Pancreas (tissue), 10 donors: ENCODE measurements around the gene DCLK2. TPM values are rescaled to one million over a fixed set of nuclear protein-coding genes. Genes with fewer than 3 reads are reported as not detected.

Experiments used
- ATAC-seq, 4 donors: fragments of 200-7000 bp; cut with Tn5 transposase; one replicate each; pipeline versions ENCODE4 v1.8.0 to v1.9.1; 2020; ENCODE audit warnings: mild to moderate bottlenecking in 4 of 4, moderate library complexity in 4 of 4
- DNase-seq, 6 donors: peaks; one replicate each; pipeline ENCODE4 v3.0.0-alpha.2; 2020
- FAIRE-seq: peaks from 2 replicates; lab custom pipeline; 2012; peaks lifted over from hg19 to GRCh38; lab: Jason Lieb, UNC
- H3K27ac ChIP-seq, 4 donors: fragments of 200-600 bp; sonication (generic); 1 replicate in 3 of 4; 2 replicates in 1 of 4; pipeline versions ENCODE4 v1.5.0 to v1.8.0; 2020
- H3K27me3 ChIP-seq, 4 donors: fragments of 200-600 bp; one replicate each; pipeline ENCODE4 v1.8.0; 2021
- H3K36me3 ChIP-seq, 3 donors: fragments of 200-600 bp; sonication (generic) in 1 of 3; one replicate each; pipeline versions ENCODE4 v1.5.0 to v1.8.0; 2020 to 2021
- H3K4me1 ChIP-seq, 3 donors: fragments of 200-600 bp; one replicate each; pipeline ENCODE4 v1.8.0; 2021
- H3K4me3 ChIP-seq, 4 donors: fragments of 200-600 bp; sonication (generic) in 2 of 4; one replicate each; pipeline versions ENCODE4 v1.5.0 to v1.8.0; 2020 to 2021
- H3K9me3 ChIP-seq, 4 donors: fragments of 200-600 bp; one replicate each; pipeline ENCODE4 v1.8.0; 2021
- CTCF ChIP-seq, 4 donors: fragments of 200-600 bp; sonication (generic) in 3 of 4; IDR thresholded peaks; one replicate each; pipeline versions ENCODE4 v1.5.0 to v1.8.0; 2021; ENCODE audit warnings: antibody characterized with exemption in 4 of 4
- WGBS, 2 donors: extraction: QIAGEN DNeasy Blood & Tissue Kit; methylation state at CpG; one replicate each; pipeline ENCODE4 v1.1.7; 2013; 5-methylcytosine and 5-hydroxymethylcytosine counted together
- intact Hi-C, 3 donors: fragments of 100-400 bp; cut with DNase I; formaldehyde crosslinking; loops; one replicate each; pipeline versions ENCODE4 v1.11.1 to v1.14.2; 2022
- polyA plus RNA-seq, 2 donors: library from polyadenylated mRNA; stranded (reverse); fragments of 200-250 nt; gene quantifications; one replicate each; pipeline ENCODE4 v1.2.3, GENCODE V29; 2013
- total RNA-seq, 6 donors: library from RNA; stranded (reverse); fragmentation: NEBNext Ultra II Directional in 4 of 6; extraction: Animal tissue kit (Norgen Biotek cat#: 25700) in 4 of 6; gene quantifications; one replicate each; pipeline versions ENCODE4 v1.2.1 to v1.2.4, GENCODE V29; 2021 to 2023
- donor health status: healthy with polysubstance abuse.
- donor health status: DM: no; HTN: no; CAD: no; lungs with moderate emphysema.
- donor health status: DM: no; HTN: no; CAD: no.
- donor health status: control.
- donor health status: control.
- donor health status: Bipolar disorder and iron deficiency.
- donor health status: DM: yes; HTN: yes; CAD: no.
- donor health status: DM: no; HTN: no; CAD: no.
- donor health status: DM: no; HTN: no; CAD: no.
- donor health status: DM: yes; HTN: yes; CAD: no.

DCLK2 gene
- total and polyA plus RNA-seq, 8 donors, result 1.2 to 3.7 (median 1.8) TPM

- H3K4me3 ChIP-seq, result no peak overlapping the region
- ATAC-seq (no peak), DNase-seq (no peak), FAIRE-seq (no peak)
- H3K27ac ChIP-seq, result no peak overlapping the region
- no peak for TF ChIP-seq CTCF (IDR thresholded peaks at IDR 0.05)
- 88 to 89% methylated on average over 6 of the region's 6 CpGs for WGBS, 2 donors
- intact Hi-C loops, result no loop called here
- H3K9me3 ChIP-seq, result no peaks in the 10 kb centered on the region
- no peaks in the 10 kb centered on the region for H3K27me3 ChIP-seq
- H3K36me3 ChIP-seq, result no peaks in the 10 kb centered on the region
- H3K4me1 ChIP-seq, result no peaks in the 10 kb centered on the region
These were observed 12.6 kb downstream of the DCLK2 start for GRCh38 chr4:150090836-150091235.

GRCh38 chr4:150094676-150095075 is 16.4 kb downstream of the DCLK2 start:
- Histone ChIP-seq H3K27me3 (no peaks in the 10 kb centered on the region), H3K36me3 (no peaks in the 10 kb centered on the region), H3K4me3 (no peak overlapping the region), H3K27ac (no peak overlapping the region), H3K9me3 (no peaks in the 10 kb centered on the region), H3K4me1 (no peaks in the 10 kb centered on the region)
- ATAC-seq (no peak), FAIRE-seq (no peak), DNase-seq (no peak)
- WGBS, 2 donors, result 95 to 98% methylated on average over 1 of the region's 1 CpG
- intact Hi-C loops, result no loop called here
- TF ChIP-seq CTCF (IDR thresholded peaks at IDR 0.05), result no peak

GRCh38 chr4:150096625-150097024 is 18.4 kb downstream of the DCLK2 start:
- Histone ChIP-seq H3K4me3 (no peak overlapping the region), H3K27me3 (no peaks in the 10 kb centered on the region), H3K4me1 (no peaks in the 10 kb centered on the region), H3K9me3 (no peaks in the 10 kb centered on the region), H3K27ac (no peak overlapping the region), H3K36me3 (no peaks in the 10 kb centered on the region)
- no peak for TF ChIP-seq CTCF (IDR thresholded peaks at IDR 0.05)
- no peak for DNase-seq
- FAIRE-seq, result no peak
- intact Hi-C loops, result no loop called here
- 93 to 94% methylated on average over 3 of the region's 3 CpGs for WGBS, 2 donors
- no peak for ATAC-seq

- no peaks in the 10 kb centered on the region for H3K27me3 ChIP-seq
- FAIRE-seq (no peak), DNase-seq (no peak), ATAC-seq (peak in 3 of 4 donors; percentile 31 to 59 (median 52))
- WGBS, 2 donors, result 64 to 65% methylated on average over 4 of the region's 4 CpGs
- no peak overlapping the region for H3K4me3 ChIP-seq
- no peaks in the 10 kb centered on the region for H3K4me1 ChIP-seq
- no peaks in the 10 kb centered on the region for H3K9me3 ChIP-seq
- H3K27ac ChIP-seq, result no peak overlapping the region
- no peaks in the 10 kb centered on the region for H3K36me3 ChIP-seq
- TF ChIP-seq CTCF (IDR thresholded peaks at IDR 0.05), result no peak
- intact Hi-C loops, result no loop called here
These were observed 20.0 kb downstream of the DCLK2 start for GRCh38 chr4:150098214-150098613.

GRCh38 chr4:150104404-150105027 is 26.3 kb downstream of the DCLK2 start:
- intact Hi-C loops, result no loop called here

More at GRCh38 chr4:150104404-150105027, 26.3 kb downstream of the DCLK2 start:
- H3K27ac ChIP-seq, result no peak overlapping the region
- TF ChIP-seq CTCF (IDR thresholded peaks at IDR 0.05), result no peak
- H3K4me3 ChIP-seq, result no peak overlapping the region
- no peak for DNase-seq
- WGBS, 2 donors, result 81 to 88% methylated on average over 2 of the region's 2 CpGs
- no peaks in the 10 kb centered on the region for H3K9me3 ChIP-seq
- FAIRE-seq, result no peak
- no peaks in the 10 kb centered on the region for H3K27me3 ChIP-seq
- H3K4me1 ChIP-seq, result peaks cover 0 to 3% (median 0%) of the 10 kb centered on the region in 3 donors
- no peaks in the 10 kb centered on the region for H3K36me3 ChIP-seq
- ATAC-seq, result no peak
